Immature natural killer cell (primary cell): ENCODE data around the gene CA7. TPM values are rescaled to one million over a fixed set of nuclear protein-coding genes. Genes with fewer than 3 reads are reported as not detected.

ENCODE experiments used
- DNase-seq, 3 donors: peaks; one replicate each; pipeline ENCODE4 v3.0.0; 2022; ENCODE audit warnings: mixed read lengths in 1 of 3
- H3K27ac Mint-ChIP-seq, 6 donors: one replicate each; pipeline ENCODE4 v1.8.0; 2020; ENCODE audit warnings: mixed read lengths in 6 of 6, mild to moderate bottlenecking in 5 of 6, inconsistent platforms in 4 of 6, moderate library complexity in 3 of 6
- H3K27me3 Mint-ChIP-seq, 3 donors: one replicate each; pipeline ENCODE4 v1.8.0; 2020 to 2021; ENCODE audit warnings: low read depth in 3 of 3, mild to moderate bottlenecking in 3 of 3, mixed read lengths in 3 of 3, moderate library complexity in 3 of 3, inconsistent platforms in 1 of 3
- H3K36me3 Mint-ChIP-seq, 3 donors: one replicate each; pipeline ENCODE4 v1.8.0; 2020; ENCODE audit warnings: mixed read lengths in 3 of 3, inconsistent platforms in 2 of 3, mild to moderate bottlenecking in 2 of 3
- H3K4me1 Mint-ChIP-seq, 2 donors: one replicate each; pipeline ENCODE4 v1.8.0; 2020; ENCODE audit warnings: inconsistent platforms in 2 of 2, mild to moderate bottlenecking in 2 of 2, mixed read lengths in 2 of 2, moderate library complexity in 1 of 2
- H3K4me3 Mint-ChIP-seq, 5 donors: one replicate each; pipeline ENCODE4 v1.8.0; 2020; ENCODE audit warnings: mild to moderate bottlenecking in 5 of 5, mixed read lengths in 5 of 5, inconsistent platforms in 3 of 5, moderate library complexity in 3 of 5
- H3K9me3 Mint-ChIP-seq, 6 donors: one replicate each; pipeline ENCODE4 v1.8.0; 2020; ENCODE audit warnings: mild to moderate bottlenecking in 6 of 6, mixed read lengths in 6 of 6, inconsistent platforms in 4 of 6, moderate library complexity in 3 of 6
- polyA plus RNA-seq, 3 donors: library from polyadenylated mRNA; unstranded; fragments of 300-500 nt; fragmentation: Illumina TruSeq; gene quantifications; one replicate each; pipeline ENCODE4 v1.2.3, GENCODE V29; 2021

CA7 gene
- polyA plus RNA-seq, 3 donors from 2014 or later: 0.12 to 0.25 (median 0.17) TPM

DNA sequence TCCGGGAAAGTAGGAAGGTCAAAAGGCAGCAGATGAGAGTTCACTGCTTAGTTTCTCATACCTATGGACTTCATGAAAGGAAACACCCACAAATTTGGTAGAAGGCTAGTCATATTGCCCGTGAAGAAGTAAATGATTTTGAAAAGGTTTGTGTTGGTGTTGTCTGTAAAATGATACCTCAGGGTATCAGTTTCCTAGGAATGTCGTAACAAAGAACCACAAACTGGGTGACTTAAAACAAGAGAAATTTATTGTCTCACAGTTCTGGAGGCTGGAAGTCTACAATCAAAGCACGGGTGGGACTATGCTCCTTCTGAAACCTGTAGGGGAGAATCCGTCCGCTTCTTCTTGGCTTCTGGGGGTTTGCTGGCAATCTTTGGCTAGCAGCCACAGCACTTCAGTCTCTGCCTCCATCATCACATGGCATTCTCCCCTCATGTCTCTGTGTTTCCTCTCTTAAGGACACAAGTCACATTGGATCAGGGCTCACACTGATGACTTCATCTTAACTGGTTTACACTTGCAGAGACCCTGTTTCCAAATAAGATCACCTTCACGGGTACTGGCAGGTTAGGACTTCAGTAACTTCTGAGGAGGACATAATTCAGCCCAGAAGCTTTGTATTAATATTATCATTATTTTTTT lies 11.4 kb upstream of the CA7 start:
- H3K4me3 Mint-ChIP-seq: peak overlapping the region in 1 of 5 donors; percentile 21
- H3K4me1 Mint-ChIP-seq: peaks cover 18 to 24% of the 10 kb centered on the region in 2 donors
- H3K36me3 Mint-ChIP-seq: peaks cover 0 to 1% (median 0%) of the 10 kb centered on the region in 3 donors
- DNase-seq: no peak
- peaks cover 0 to 4% (median 0%) of the 10 kb centered on the region in 3 donors for H3K27me3 Mint-ChIP-seq
- H3K27ac Mint-ChIP-seq: no peak overlapping the region
- no peaks in the 10 kb centered on the region for H3K9me3 Mint-ChIP-seq

DNA sequence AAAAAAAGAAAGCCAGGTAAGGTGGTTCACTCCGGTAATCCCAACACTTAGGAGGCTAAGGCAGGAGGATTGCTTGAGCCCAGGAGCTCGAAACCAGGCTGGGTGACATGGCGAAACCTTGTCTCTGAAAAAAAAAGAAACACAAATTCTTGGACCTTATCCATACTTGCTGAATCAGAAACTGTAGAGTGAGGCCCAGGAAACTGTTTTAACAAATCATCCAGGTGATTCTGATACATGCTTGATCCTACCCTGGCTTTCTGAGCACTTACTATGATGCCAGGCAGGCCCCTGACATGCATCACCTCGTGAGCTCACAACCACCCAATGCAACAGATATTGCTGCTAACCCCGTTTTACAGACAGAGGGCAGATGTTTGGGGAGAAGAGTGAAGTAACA lies 9.5 kb upstream of the CA7 start:
- H3K36me3 Mint-ChIP-seq: no peaks in the 10 kb centered on the region
- H3K9me3 Mint-ChIP-seq: peaks cover 0 to 2% (median 0%) of the 10 kb centered on the region in 6 donors
- H3K27ac Mint-ChIP-seq: peak overlapping the region in 1 of 6 donors; percentile 62
- H3K27me3 Mint-ChIP-seq: peaks cover 0 to 4% (median 0%) of the 10 kb centered on the region in 3 donors
- no peak overlapping the region for H3K4me3 Mint-ChIP-seq
- DNase-seq: no peak
- H3K4me1 Mint-ChIP-seq: peaks cover 5 to 6% of the 10 kb centered on the region in 2 donors

DNA sequence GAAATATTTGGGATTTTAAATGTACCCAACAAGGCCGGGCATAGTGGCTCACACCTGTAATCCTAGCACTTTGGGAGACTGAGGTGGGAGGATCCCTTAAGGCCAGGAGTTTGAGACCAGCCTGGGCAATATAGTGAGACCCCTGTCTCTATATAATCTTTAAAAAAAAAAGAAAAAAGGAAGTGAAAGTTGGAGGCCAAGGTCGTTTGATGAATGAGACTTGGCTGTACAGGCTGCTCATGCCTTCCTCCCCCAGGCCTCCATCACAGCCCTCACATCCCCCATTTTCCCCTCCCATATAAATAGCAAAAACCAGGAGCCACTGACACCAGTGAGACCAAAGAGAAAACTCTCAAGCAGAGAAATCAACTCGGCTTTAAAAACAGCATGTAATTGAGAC lies 3.3 kb upstream of the CA7 start:
- H3K4me3 Mint-ChIP-seq: no peak overlapping the region
- peaks cover 0 to 4% (median 0%) of the 10 kb centered on the region in 3 donors for H3K36me3 Mint-ChIP-seq
- peaks cover 0 to 8% of the 10 kb centered on the region in 2 donors for H3K4me1 Mint-ChIP-seq
- peaks cover 6 to 8% (median 7%) of the 10 kb centered on the region in 3 donors for H3K27me3 Mint-ChIP-seq
- H3K9me3 Mint-ChIP-seq: peaks cover 0 to 2% (median 0%) of the 10 kb centered on the region in 6 donors
- H3K27ac Mint-ChIP-seq: no peak overlapping the region
- no peak for DNase-seq

DNA sequence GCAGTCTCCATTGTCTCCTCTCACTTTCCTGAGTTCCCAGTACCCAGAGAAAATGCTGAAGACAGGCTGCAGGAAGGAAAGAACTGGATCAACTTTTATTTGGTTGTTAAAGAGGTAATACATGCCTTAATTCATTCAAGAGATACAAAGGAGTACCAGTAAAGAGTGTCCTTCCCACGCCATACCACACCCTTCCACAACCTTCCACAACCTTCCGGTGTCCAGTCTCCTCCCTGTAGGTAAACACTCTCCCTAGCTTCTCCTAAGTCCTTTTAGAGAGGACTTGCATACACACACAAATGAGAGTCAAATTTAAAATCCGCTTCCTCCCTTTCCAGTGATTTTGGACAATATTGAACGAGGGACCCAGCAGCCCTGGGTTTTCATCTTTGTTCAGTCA lies 2.8 kb upstream of the CA7 start:
- peaks cover 8 to 11% (median 8%) of the 10 kb centered on the region in 3 donors for H3K27me3 Mint-ChIP-seq
- no peak overlapping the region for H3K27ac Mint-ChIP-seq
- peaks cover 0 to 4% (median 0%) of the 10 kb centered on the region in 6 donors for H3K9me3 Mint-ChIP-seq
- no peak for DNase-seq
- no peak overlapping the region for H3K4me3 Mint-ChIP-seq
- peaks cover 0 to 4% (median 3%) of the 10 kb centered on the region in 3 donors for H3K36me3 Mint-ChIP-seq
- H3K4me1 Mint-ChIP-seq: peaks cover 0 to 11% of the 10 kb centered on the region in 2 donors

DNA sequence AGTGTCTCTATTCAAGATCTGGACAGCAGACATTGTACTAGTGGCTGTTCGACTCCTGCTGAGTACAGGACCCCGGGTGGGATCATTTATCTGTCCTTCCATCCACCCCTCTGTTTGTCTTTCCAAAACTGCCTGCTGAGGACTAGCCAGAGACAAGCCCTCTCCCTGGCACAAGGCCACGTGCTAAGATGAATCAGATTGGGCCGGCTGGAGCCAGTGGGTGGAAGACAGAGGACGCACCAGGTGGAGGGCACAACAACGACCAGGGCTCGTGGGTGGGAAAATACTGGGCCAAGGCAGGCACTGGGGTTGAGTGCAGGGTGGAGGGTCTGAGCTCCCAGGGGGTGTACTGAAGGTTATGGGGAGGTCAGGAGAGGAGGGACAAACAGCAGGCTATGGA lies 1.4 kb upstream of the CA7 start:
- Mint-ChIP-seq H3K27ac (no peak overlapping the region), H3K9me3 (peaks cover 0 to 4% (median 0%) of the 10 kb centered on the region in 6 donors), H3K36me3 (peaks cover 0 to 4% (median 3%) of the 10 kb centered on the region in 3 donors), H3K27me3 (peaks cover 10 to 12% (median 11%) of the 10 kb centered on the region in 3 donors), H3K4me1 (peaks cover 0 to 11% of the 10 kb centered on the region in 2 donors), H3K4me3 (no peak overlapping the region)
- no peak for DNase-seq

DNA sequence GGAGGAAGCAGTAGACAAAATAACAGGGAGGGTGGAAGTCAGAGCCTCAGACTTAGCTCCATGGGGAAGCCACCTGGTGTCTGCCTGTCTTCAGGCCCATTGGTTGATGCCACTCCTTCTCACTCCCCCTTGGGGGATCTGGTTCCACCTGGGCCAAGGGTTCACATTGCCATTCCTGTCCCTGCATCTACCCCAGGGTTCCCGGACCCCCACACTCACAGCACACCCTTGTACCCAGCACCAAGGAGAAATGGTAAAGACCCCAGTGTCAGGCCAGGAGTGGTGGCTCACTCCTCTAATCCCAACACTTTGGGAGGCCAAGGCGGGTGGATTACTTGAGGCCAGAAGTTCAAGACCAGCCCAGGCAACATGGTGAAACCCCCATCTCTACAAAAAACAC lies 1.0 kb upstream of the CA7 start:
- H3K9me3 Mint-ChIP-seq: peaks cover 0 to 4% (median 0%) of the 10 kb centered on the region in 6 donors
- peaks cover 0 to 11% of the 10 kb centered on the region in 2 donors for H3K4me1 Mint-ChIP-seq
- H3K4me3 Mint-ChIP-seq: peak overlapping the region in 2 of 5 donors; percentile 27 to 33

DNA sequence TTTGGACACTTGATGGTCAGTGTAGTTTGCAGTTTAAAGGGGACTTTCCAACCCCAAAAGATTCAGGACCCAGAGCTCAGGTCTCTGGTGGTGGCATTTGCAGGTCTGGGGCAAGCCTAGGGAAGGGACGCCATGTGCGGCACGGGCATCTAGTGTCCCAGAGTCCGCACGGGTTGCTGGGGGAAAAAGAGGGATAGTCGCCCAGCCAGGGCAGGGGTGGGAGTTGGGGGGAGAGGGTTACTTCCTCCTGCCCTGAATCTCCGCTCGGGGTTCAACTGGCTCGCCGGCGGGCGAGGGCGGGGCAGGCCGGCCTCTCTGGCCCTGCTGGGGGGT lies 239 bp upstream of the CA7 start:
- H3K9me3 Mint-ChIP-seq: peaks cover 0 to 2% (median 0%) of the 10 kb centered on the region in 6 donors
- peaks cover 0 to 4% (median 3%) of the 10 kb centered on the region in 3 donors for H3K36me3 Mint-ChIP-seq
- H3K27ac Mint-ChIP-seq: no peak overlapping the region
- peak overlapping the region in 4 of 5 donors; percentile 55 to 66 (median 66) for H3K4me3 Mint-ChIP-seq
- peaks cover 0 to 11% of the 10 kb centered on the region in 2 donors for H3K4me1 Mint-ChIP-seq
- H3K27me3 Mint-ChIP-seq: peaks cover 13 to 14% (median 14%) of the 10 kb centered on the region in 3 donors
- no peak for DNase-seq

More for the DNA sequence above, 1.0 kb upstream of the CA7 start:
- H3K36me3 Mint-ChIP-seq: peaks cover 0 to 4% (median 3%) of the 10 kb centered on the region in 3 donors
- no peak for DNase-seq
- peaks cover 12 to 13% (median 13%) of the 10 kb centered on the region in 3 donors for H3K27me3 Mint-ChIP-seq
- H3K27ac Mint-ChIP-seq: no peak overlapping the region

DNA sequence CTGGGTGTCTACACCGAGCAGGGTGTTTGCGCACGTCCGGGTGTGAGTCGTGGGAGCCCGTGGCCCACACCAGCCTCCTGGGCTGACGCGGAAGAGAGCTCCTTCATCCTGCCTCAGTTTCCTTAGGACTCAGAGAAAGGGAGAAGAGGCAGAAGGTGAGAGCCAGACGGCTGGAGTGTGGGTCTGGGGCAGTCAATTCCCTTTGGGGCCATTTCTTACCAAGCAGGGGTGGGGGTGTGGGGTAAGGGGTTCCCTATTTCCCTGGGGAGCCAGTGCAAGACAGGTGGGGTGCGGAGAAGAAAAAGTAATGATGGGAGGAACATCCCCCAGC lies 831 bp downstream of the CA7 start:
- Mint-ChIP-seq H3K36me3 (peaks cover 0 to 4% (median 3%) of the 10 kb centered on the region in 3 donors), H3K4me3 (peak overlapping the region in 1 of 5 donors; percentile 27), H3K4me1 (peaks cover 0 to 11% of the 10 kb centered on the region in 2 donors), H3K27me3 (peaks cover 13 to 14% (median 14%) of the 10 kb centered on the region in 3 donors), H3K27ac (no peak overlapping the region), H3K9me3 (peaks cover 0 to 2% (median 0%) of the 10 kb centered on the region in 6 donors)
- DNase-seq: no peak

DNA sequence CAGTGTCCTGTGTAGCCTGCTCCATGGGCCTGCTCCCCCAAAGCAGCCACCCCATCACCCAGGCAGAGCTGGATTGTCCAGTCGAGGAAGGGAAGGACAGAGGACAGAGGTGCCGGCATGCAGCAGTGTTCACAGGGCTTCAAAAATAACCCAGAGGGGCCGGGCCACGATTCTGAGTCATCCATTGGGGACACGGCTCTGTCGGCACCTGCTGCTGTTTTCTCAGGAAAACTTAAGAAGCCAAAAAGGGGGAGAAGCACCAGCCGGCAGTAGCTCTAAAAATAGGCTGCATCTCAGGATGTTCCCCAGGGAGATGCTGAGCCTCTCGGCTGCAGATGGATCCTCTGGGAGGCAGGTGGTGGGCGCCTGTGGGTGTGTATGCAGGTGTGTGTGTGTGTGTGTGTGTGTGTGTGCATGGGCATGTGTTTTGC lies 1.6 kb downstream of the CA7 start:
- H3K4me1 Mint-ChIP-seq: peaks cover 0 to 11% of the 10 kb centered on the region in 2 donors
- H3K9me3 Mint-ChIP-seq: peaks cover 0 to 2% (median 0%) of the 10 kb centered on the region in 6 donors
- H3K36me3 Mint-ChIP-seq: peaks cover 0 to 4% (median 3%) of the 10 kb centered on the region in 3 donors
- H3K27ac Mint-ChIP-seq: peak overlapping the region in 1 of 6 donors; percentile 7
- H3K4me3 Mint-ChIP-seq: peak overlapping the region in 1 of 5 donors; percentile 58
- peaks cover 13 to 14% (median 14%) of the 10 kb centered on the region in 3 donors for H3K27me3 Mint-ChIP-seq
- no peak for DNase-seq

DNA sequence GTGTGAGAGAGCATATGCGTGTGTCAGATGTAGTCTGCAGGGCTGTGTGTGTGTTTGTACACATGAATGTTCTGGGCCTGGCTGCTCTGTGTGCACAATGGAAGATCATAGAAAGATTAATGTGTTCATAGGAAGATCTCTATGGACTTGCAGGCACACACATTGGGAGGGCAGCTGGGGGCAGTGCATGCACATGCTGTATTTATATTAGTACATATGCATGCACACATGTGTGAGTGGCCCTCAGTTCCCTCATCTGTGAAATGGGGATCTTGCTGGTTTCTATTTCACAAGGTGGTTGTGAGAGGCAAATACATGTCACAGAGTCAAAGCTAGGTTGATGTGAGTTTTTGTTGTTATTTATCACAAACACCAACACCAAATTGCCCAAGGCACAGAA lies 2.1 kb downstream of the CA7 start:
- peaks cover 0 to 11% of the 10 kb centered on the region in 2 donors for H3K4me1 Mint-ChIP-seq
- H3K27me3 Mint-ChIP-seq: peaks cover 13 to 14% (median 14%) of the 10 kb centered on the region in 3 donors
- peaks cover 0 to 4% (median 3%) of the 10 kb centered on the region in 3 donors for H3K36me3 Mint-ChIP-seq
- peak overlapping the region in 1 of 6 donors; percentile 7 for H3K27ac Mint-ChIP-seq
- peaks cover 0 to 2% (median 0%) of the 10 kb centered on the region in 6 donors for H3K9me3 Mint-ChIP-seq
- no peak for DNase-seq
- peak overlapping the region in 1 of 5 donors; percentile 58 for H3K4me3 Mint-ChIP-seq

DNA sequence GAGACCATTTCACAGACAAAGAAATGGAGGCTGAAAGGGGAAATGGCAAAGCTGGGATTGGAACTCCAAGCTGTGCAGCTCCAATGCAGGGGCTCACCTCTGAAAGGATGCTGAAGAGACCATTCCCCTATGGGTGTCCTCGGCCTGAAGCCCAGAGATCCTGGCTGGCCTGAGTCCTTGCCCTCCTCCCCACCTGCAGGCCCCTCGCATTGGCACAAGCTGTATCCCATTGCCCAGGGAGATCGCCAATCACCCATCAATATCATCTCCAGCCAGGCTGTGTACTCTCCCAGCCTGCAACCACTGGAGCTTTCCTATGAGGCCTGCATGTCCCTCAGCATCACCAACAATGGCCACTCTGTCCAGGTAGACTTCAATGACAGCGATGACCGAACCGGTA lies 2.6 kb downstream of the CA7 start:
- DNase-seq: no peak
- Mint-ChIP-seq H3K36me3 (peaks cover 0 to 4% (median 3%) of the 10 kb centered on the region in 3 donors), H3K27me3 (peaks cover 13 to 14% (median 14%) of the 10 kb centered on the region in 3 donors), H3K9me3 (peaks cover 0 to 2% (median 0%) of the 10 kb centered on the region in 6 donors), H3K4me1 (peaks cover 0 to 11% of the 10 kb centered on the region in 2 donors), H3K4me3 (no peak overlapping the region), H3K27ac (no peak overlapping the region)

DNA sequence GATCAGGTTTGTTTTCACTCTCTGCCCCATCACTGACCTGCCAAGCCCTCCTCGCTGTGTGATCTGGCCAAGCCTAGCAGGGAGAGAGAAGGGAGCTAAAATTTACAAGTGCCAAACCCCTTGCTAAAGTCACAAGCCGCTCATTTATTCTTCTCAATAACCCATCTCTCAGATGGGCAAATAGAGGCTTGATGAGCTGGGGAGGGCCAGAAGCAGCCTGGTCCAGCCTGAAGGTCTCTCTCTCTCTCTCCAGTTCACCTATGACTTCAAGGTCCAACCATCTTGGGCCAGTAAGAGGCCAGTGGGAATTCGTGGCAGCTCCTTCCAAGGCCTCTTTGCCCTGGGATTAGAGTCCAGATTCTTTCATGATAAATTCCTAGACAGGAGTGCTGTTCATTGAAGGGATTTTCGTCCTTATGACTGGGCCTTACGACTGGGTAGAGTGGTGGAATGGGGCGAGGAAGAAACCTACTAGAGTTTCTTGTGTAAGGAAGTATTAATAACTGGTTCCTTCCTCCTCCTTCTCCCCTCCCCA lies 3.4 kb downstream of the CA7 start:
- no peak overlapping the region for H3K4me3 Mint-ChIP-seq
- H3K4me1 Mint-ChIP-seq: peaks cover 0 to 11% of the 10 kb centered on the region in 2 donors
- H3K27ac Mint-ChIP-seq: no peak overlapping the region
- peaks cover 12 to 15% (median 13%) of the 10 kb centered on the region in 3 donors for H3K27me3 Mint-ChIP-seq
- H3K9me3 Mint-ChIP-seq: peaks cover 0 to 2% (median 0%) of the 10 kb centered on the region in 6 donors
- no peak for DNase-seq
- H3K36me3 Mint-ChIP-seq: peaks cover 0 to 3% (median under 1%) of the 10 kb centered on the region in 3 donors

DNA sequence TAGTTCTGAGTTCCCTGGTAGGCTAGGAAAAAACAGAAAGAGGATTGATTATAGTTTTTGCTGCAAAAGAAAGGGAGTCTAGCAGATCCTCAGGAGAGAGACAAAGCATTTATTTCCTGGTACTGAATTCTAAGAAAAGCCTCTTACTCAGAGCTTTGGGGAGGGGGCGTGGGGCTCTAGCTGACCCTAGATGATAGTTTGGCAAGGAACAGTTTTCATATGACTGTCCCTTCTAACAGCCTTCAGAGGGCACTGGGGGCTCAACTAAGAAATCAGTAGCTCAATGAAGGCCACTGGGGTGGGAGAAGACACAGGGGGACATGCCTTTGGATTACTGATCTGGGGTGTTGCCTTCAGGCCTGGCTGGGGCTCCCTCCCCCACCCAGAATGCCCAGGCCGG lies 4.0 kb downstream of the CA7 start:
- no peak overlapping the region for H3K27ac Mint-ChIP-seq
- H3K36me3 Mint-ChIP-seq: peaks cover 0 to 3% (median 0%) of the 10 kb centered on the region in 3 donors
- peaks cover 12 to 15% (median 13%) of the 10 kb centered on the region in 3 donors for H3K27me3 Mint-ChIP-seq

DNA sequence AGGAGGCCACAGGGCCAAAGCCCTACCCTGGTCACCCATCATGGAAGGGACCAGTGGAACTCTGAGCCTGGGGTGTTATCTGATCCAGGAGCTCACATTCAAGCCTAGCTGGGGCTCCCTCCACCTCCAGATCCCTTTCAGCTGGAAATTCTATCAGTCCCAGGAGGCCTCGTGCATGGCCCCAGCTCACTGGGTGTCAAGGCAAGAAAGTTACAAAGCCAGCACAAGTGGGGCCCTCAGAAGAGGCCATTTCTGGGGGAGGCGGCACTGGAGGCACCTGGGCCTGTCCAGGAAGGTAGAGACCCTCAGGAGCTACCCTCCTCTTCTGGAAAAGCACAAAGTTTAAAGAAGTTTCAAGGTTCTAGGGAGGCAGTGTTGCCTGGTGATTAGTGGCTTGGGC lies 4.8 kb downstream of the CA7 start:
- Mint-ChIP-seq H3K4me3 (no peak overlapping the region), H3K4me1 (peaks cover 0 to 6% of the 10 kb centered on the region in 2 donors), H3K27ac (no peak overlapping the region), H3K9me3 (peaks cover 0 to 2% (median 0%) of the 10 kb centered on the region in 6 donors), H3K36me3 (peaks cover 0 to 3% (median 0%) of the 10 kb centered on the region in 3 donors), H3K27me3 (peaks cover 9 to 12% (median 12%) of the 10 kb centered on the region in 3 donors)
- DNase-seq: no peak

More for the DNA sequence above, 4.0 kb downstream of the CA7 start:
- peaks cover 0 to 2% (median 0%) of the 10 kb centered on the region in 6 donors for H3K9me3 Mint-ChIP-seq
- peaks cover 0 to 11% of the 10 kb centered on the region in 2 donors for H3K4me1 Mint-ChIP-seq
- no peak for DNase-seq
- no peak overlapping the region for H3K4me3 Mint-ChIP-seq
